A549 (cell line): ENCODE results near the gene LRCH1. TPM values are rescaled to one million over a fixed set of nuclear protein-coding genes. Genes with fewer than 3 reads are reported as not detected.

Experiments used
- ATAC-seq, 2 experiments: fragments of 200-7000 bp in 1 of 2; fragments of >200 bp in 1 of 2; cut with Nextera tagmentation in 1 of 2; cut with Tn5 transposase in 1 of 2; 3 replicates each; pipeline versions ENCODE4 v1.8.0 to v1.9.1; 2018 to 2020; ENCODE audit warnings: mild to moderate bottlenecking in 1 of 2, moderate library complexity in 1 of 2
- CTCF ChIA-PET: fragments of 300-600 bp; sonication (Branson Sonifier 250); formaldehyde crosslinking; extraction: SDS; loops from one replicate; lab custom pipeline; 2021; ENCODE audit warnings: antibody characterized with exemption, inconsistent platforms; lab: Yijun Ruan, JAX
- POLR2A ChIA-PET: fragments of 350-600 bp; formaldehyde crosslinking; extraction: SDS; loops from one replicate; lab custom pipeline; 2021; ENCODE audit warnings: antibody characterized with exemption, inconsistent platforms; lab: Yijun Ruan, JAX
- DNase-seq, 2 experiments: peaks; one replicate each; pipeline versions ENCODE4 v3.0.0 to v3.0.0-alpha.2; 2011 to 2016; ENCODE audit warnings: low read depth in 1 of 2, low spot score in 1 of 2
- FAIRE-seq: peaks from 2 replicates; lab custom pipeline; 2011; peaks lifted over from hg19 to GRCh38; lab: Jason Lieb, UNC
- H3K27ac ChIP-seq, 2 experiments: fragments of >200 bp; sonication (Bioruptor Twin); formaldehyde crosslinking; 3 replicates each; pipeline ENCODE4 v1.5.1; 2016 to 2017
- H3K4me1 ChIP-seq: fragments of >200 bp; sonication (Bioruptor Twin); formaldehyde crosslinking; 3 replicates; pipeline ENCODE4 v1.6.1; 2016
- H3K4me2 ChIP-seq: fragments of >200 bp; sonication (Bioruptor Twin); formaldehyde crosslinking; 3 replicates; pipeline ENCODE4 v1.6.1; 2016
- H3K4me3 ChIP-seq: fragments of >200 bp; sonication (Bioruptor Twin); formaldehyde crosslinking; 3 replicates; pipeline ENCODE4 v1.5.1; 2016
- H3K9me3 ChIP-seq: fragments of >200 bp; sonication (Bioruptor Twin); formaldehyde crosslinking; 3 replicates; pipeline ENCODE4 v1.6.1; 2016
- ATOH8 ChIP-seq: fragments of 250-450 bp; sonication (Bioruptor Pico); IDR thresholded peaks from 2 replicates; pipeline ENCODE4 v1.5.0; 2020; ENCODE audit warnings: low read depth, mild to moderate bottlenecking, moderate library complexity
- CBX2 ChIP-seq: fragments of 200-600 bp; sonication (generic); IDR thresholded peaks from 2 replicates; pipeline ENCODE4 v1.6.1; 2016; ENCODE audit warnings: low read depth, mild to moderate bottlenecking, borderline replicate concordance
- CBX8 ChIP-seq: fragments of 200-600 bp; sonication (generic); IDR thresholded peaks from 2 replicates; pipeline ENCODE4 v1.6.1; 2016
- CHD2 ChIP-seq: fragments of 150-350 bp; IDR thresholded peaks from 2 replicates; pipeline ENCODE4 v1.6.1; 2014; ENCODE audit warnings: low read length; ENCODE audit not compliant: partially characterized antibody
- CHD4 ChIP-seq: fragments of 200-600 bp; sonication (generic); IDR thresholded peaks from 2 replicates; pipeline ENCODE4 v1.6.1; 2016; ENCODE audit warnings: antibody characterized with exemption, mild to moderate bottlenecking, borderline replicate concordance
- EHMT2 ChIP-seq: fragments of 200-600 bp; sonication (generic); IDR thresholded peaks from 2 replicates; pipeline ENCODE4 v1.6.1; 2016; ENCODE audit warnings: antibody characterized with exemption, low read depth, mild to moderate bottlenecking, moderate library complexity
- FOXS1 ChIP-seq: fragments of 250-450 bp; sonication (Bioruptor Pico); IDR thresholded peaks from 2 replicates; pipeline ENCODE4 v1.5.0; 2020; ENCODE audit warnings: mild to moderate bottlenecking, moderate library complexity
- HDAC2 ChIP-seq: fragments of 200-600 bp; sonication (generic); IDR thresholded peaks from 2 replicates; pipeline ENCODE4 v1.6.1; 2016
- HEYL ChIP-seq: fragments of 250-450 bp; sonication (Bioruptor Pico); IDR thresholded peaks from 2 replicates; pipeline ENCODE4 v1.8.0; 2021; ENCODE audit warnings: mild to moderate bottlenecking, moderate library complexity
- HOXB13 ChIP-seq: fragments of 250-450 bp; sonication (Bioruptor Pico); IDR thresholded peaks from 2 replicates; pipeline ENCODE4 v1.5.0; 2020; ENCODE audit warnings: low read depth, mild to moderate bottlenecking, moderate library complexity
- MAZ ChIP-seq: fragments of 150-350 bp; IDR thresholded peaks from 2 replicates; pipeline ENCODE4 v1.6.1; 2014; ENCODE audit warnings: antibody characterized with exemption, low read depth, low read length, borderline replicate concordance
- MYC ChIP-seq: IDR thresholded peaks from 2 replicates; pipeline ENCODE4 v1.6.1; 2012; ENCODE audit warnings: mild to moderate bottlenecking, inconsistent platforms, low read length, improper control_type of control experiment, borderline replicate concordance
- NFE2L2 ChIP-seq: fragments of 150-350 bp; conservative IDR thresholded peaks from 2 replicates; pipeline ENCODE4 v1.6.1; 2014; ENCODE audit warnings: low read length
- NPAS2 ChIP-seq: fragments of 250-450 bp; sonication (Bioruptor Pico); IDR thresholded peaks from 2 replicates; pipeline ENCODE4 v1.8.0; 2022; ENCODE audit warnings: mild to moderate bottlenecking, moderate library complexity, borderline replicate concordance
- SMC3 ChIP-seq: fragments of >200 bp; sonication (Bioruptor Twin); formaldehyde crosslinking; IDR thresholded peaks from 3 replicates; pipeline ENCODE4 v1.6.1; 2018; ENCODE audit warnings: inconsistent platforms
- SREBF2 ChIP-seq: fragments of 450-650 bp; IDR thresholded peaks from 2 replicates; pipeline ENCODE4 v1.6.1; 2014; ENCODE audit warnings: mild to moderate bottlenecking, moderate library complexity
- TFCP2L1 ChIP-seq: fragments of 250-450 bp; sonication (Bioruptor Pico); IDR thresholded peaks from 2 replicates; pipeline ENCODE4 v1.5.0; 2021; ENCODE audit warnings: mild to moderate bottlenecking
- TP53 ChIP-seq: fragments of 250-450 bp; sonication (Bioruptor Pico); IDR thresholded peaks from 2 replicates; pipeline ENCODE4 v1.5.0; 2021; ENCODE audit warnings: mild to moderate bottlenecking, moderate library complexity
- USF2 ChIP-seq: fragments of 450-650 bp; IDR thresholded peaks from 2 replicates; pipeline ENCODE4 v1.6.1; 2014; ENCODE audit warnings: antibody characterized with exemption
- ZC3H11A ChIP-seq: fragments of 450-650 bp; IDR thresholded peaks from 2 replicates; pipeline ENCODE4 v1.6.1; 2014; ENCODE audit warnings: antibody characterized with exemption, mild to moderate bottlenecking
- ZFP36 ChIP-seq: fragments of 450-650 bp; IDR thresholded peaks from 2 replicates; pipeline ENCODE4 v1.6.1; 2014; ENCODE audit warnings: borderline replicate concordance; ENCODE audit not compliant: partially characterized antibody
- ZSCAN20 ChIP-seq: fragments of 250-450 bp; sonication (Bioruptor Pico); IDR thresholded peaks from 2 replicates; pipeline ENCODE4 v1.8.0; 2022; ENCODE audit warnings: mild to moderate bottlenecking, moderate library complexity
- WGBS: methylation state at CpG from one replicate; pipeline ENCODE4 v1.1.6; 2017; ENCODE audit errors: missing lambda C conversion rate; 5-methylcytosine and 5-hydroxymethylcytosine counted together
- polyA plus RNA-seq, 4 experiments: library from polyadenylated mRNA; depleted of rRNA in 3 of 4; stranded (reverse); fragments of >200 nt; fragmentation: RNase III in 1 of 4; extraction: RNeasy Plus Mini Kit Qiagen cat#74134 plus additional on column Dnase treatment in 1 of 4; gene quantifications; 2 replicates in 3 of 4; 3 replicates in 1 of 4; pipeline ENCODE4 v1.2.3, GENCODE V29; 2011 to 2017
- TF ChIP-seq, protein P1 (sequence below): fragments of >200 bp; sonication (Bioruptor Twin); formaldehyde crosslinking; IDR thresholded peaks from 3 replicates; pipeline ENCODE4 v1.6.1; 2016
- TF ChIP-seq, protein P2 (sequence below): fragments of >200 bp; sonication (Bioruptor Twin); formaldehyde crosslinking; IDR thresholded peaks from 2 replicates; pipeline ENCODE4 v1.6.1; 2016
- TF ChIP-seq, protein P3 (sequence below): fragments of 150-350 bp; IDR thresholded peaks from 2 replicates; pipeline ENCODE4 v1.6.1; 2014; ENCODE audit warnings: low read depth, mild to moderate bottlenecking, low read length
- TF ChIP-seq, protein P4 (sequence below): fragments of >200 bp; sonication (Bioruptor Twin); formaldehyde crosslinking; IDR thresholded peaks from 3 replicates; pipeline ENCODE4 v1.5.1; 2016

Gene LRCH1
- polyA plus RNA-seq, 2 of the 4 experiments (the other 2 are of a cell fraction): 8.5 to 16.4 TPM

DNA sequence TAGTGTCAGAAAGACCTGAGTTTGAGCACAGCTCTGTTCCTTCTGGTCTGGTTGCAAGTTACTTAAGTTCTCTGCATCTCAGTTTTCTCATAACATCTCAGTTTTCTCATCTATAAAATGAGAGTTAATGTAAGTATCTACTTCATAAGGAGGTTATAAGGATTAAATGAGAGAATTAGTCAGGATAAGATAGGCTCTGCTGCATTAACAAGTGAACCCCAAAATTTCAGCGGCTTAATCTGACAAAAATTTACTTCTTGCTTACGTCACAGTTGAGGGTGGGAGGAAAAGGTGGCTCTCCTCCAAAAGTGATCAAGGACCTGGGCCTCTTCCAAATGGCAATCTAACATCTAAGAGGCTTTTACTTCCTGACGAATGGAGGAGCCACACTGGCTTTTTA, 31.5 kb upstream of the LRCH1 start:
- Histone ChIP-seq H3K4me2 (no peak overlapping the region), H3K4me1 (0 out of 3 replicates have a peak, but pooled peaks cover 4% of the 10 kb centered on the region), H3K27ac (no peak overlapping the region), H3K4me3 (no peak overlapping the region), H3K9me3 (no peaks in the 10 kb centered on the region)
- 75% methylated on average over 3 of the region's 3 CpGs for WGBS
- FAIRE-seq: no peak
- ChIA-PET CTCF (interaction anchor here (1.5 kb wide), 1 partner anchor 31 kb away, joined by 5 read pairs; no protein-coding TSS in a partner anchor), POLR2A (no interaction called here)
- TF ChIP-seq MAZ: no peak
- no peak for TF ChIP-seq FOXS1 (CRISPR knock-in tag)
- TF ChIP-seq CBX2: no peak
- TF ChIP-seq, protein P1, sequence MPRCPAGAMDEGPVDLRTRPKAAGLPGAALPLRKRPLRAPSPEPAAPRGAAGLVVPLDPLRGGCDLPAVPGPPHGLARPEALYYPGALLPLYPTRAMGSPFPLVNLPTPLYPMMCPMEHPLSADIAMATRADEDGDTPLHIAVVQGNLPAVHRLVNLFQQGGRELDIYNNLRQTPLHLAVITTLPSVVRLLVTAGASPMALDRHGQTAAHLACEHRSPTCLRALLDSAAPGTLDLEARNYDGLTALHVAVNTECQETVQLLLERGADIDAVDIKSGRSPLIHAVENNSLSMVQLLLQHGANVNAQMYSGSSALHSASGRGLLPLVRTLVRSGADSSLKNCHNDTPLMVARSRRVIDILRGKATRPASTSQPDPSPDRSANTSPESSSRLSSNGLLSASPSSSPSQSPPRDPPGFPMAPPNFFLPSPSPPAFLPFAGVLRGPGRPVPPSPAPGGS: no peak
- no peak for TF ChIP-seq USF2
- TF ChIP-seq ZSCAN20 (CRISPR knock-in tag): no peak
- no peak for TF ChIP-seq ZFP36
- no peak for TF ChIP-seq HOXB13
- no peak for TF ChIP-seq TP53
- no peak for TF ChIP-seq CHD4
- no peak for TF ChIP-seq HDAC2
- no peak for TF ChIP-seq CBX8
- TF ChIP-seq, protein P2, sequence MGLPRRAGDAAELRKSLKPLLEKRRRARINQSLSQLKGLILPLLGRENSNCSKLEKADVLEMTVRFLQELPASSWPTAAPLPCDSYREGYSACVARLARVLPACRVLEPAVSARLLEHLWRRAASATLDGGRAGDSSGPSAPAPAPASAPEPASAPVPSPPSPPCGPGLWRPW: no peak
- no peak for TF ChIP-seq ZC3H11A
- no peak for TF ChIP-seq SMC3
- no peak for TF ChIP-seq SREBF2
- ATAC-seq: no peak
- DNase-seq: no peak

DNA sequence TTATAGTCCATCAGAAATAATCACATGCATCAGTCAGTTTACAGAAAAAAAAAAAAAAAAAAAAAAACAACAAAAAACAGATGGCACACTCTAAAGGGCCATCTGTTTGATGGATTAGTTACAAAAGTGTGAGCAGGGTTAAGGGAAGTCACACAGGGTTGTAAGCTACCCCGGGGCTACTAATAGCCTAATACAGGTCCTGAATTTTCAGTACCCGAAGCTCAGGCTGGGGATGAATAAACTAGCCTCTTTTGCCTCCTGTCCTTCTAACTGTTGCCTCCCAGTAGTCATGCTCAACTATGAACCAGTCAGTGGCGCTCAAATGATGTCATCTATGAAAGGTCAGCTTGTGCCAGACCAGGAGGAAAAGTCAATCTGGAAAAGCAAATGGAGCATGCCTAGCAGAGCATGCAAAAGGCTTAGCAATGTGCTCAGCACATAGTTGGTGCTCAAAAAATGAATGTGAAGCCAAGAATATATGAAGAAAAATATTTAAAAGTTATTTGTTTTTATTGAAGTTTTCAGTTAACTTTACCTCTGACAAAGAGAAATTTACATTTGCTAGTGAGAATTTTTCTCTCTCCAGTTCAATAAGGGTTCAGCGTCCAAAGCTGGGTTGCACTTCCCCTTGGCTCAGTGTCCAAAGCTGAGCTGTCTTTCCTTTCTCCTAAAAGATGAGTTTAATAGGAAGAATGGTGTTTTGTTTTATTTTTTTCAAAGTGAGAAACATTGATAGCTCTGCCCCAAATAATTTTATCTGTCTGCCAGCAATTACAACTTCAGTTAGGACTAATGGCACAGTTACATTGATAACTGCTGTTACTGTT, 30.8 kb upstream of the LRCH1 start:
- 54% methylated on average over 4 of the region's 4 CpGs for WGBS
- Histone ChIP-seq H3K9me3 (no peaks in the 10 kb centered on the region), H3K4me1 (peaks cover 10% of the 10 kb centered on the region; the same call in 2 of the 3 replicates), H3K4me2 (no peak overlapping the region), H3K27ac (no peak overlapping the region), H3K4me3 (no peak overlapping the region)
- ChIA-PET POLR2A (no interaction called here), CTCF (interaction anchor here (1.5 kb wide), 1 partner anchor 30 kb away, joined by 5 read pairs; no protein-coding TSS in a partner anchor)
- TF ChIP-seq HEYL (CRISPR knock-in tag) (no peak), NPAS2 (CRISPR knock-in tag) (no peak), ATOH8 (CRISPR knock-in tag) (no peak), CBX8 (no peak), TP53 (no peak), MYC (no peak), TFCP2L1 (CRISPR knock-in tag) (no peak), EHMT2 (no peak), CBX2 (no peak), NFE2L2 (no peak), CHD2 (no peak), FOXS1 (CRISPR knock-in tag) (no peak)
- TF ChIP-seq, protein P3, sequence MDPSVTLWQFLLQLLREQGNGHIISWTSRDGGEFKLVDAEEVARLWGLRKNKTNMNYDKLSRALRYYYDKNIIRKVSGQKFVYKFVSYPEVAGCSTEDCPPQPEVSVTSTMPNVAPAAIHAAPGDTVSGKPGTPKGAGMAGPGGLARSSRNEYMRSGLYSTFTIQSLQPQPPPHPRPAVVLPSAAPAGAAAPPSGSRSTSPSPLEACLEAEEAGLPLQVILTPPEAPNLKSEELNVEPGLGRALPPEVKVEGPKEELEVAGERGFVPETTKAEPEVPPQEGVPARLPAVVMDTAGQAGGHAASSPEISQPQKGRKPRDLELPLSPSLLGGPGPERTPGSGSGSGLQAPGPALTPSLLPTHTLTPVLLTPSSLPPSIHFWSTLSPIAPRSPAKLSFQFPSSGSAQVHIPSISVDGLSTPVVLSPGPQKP: no peak
- TF ChIP-seq, protein P4, sequence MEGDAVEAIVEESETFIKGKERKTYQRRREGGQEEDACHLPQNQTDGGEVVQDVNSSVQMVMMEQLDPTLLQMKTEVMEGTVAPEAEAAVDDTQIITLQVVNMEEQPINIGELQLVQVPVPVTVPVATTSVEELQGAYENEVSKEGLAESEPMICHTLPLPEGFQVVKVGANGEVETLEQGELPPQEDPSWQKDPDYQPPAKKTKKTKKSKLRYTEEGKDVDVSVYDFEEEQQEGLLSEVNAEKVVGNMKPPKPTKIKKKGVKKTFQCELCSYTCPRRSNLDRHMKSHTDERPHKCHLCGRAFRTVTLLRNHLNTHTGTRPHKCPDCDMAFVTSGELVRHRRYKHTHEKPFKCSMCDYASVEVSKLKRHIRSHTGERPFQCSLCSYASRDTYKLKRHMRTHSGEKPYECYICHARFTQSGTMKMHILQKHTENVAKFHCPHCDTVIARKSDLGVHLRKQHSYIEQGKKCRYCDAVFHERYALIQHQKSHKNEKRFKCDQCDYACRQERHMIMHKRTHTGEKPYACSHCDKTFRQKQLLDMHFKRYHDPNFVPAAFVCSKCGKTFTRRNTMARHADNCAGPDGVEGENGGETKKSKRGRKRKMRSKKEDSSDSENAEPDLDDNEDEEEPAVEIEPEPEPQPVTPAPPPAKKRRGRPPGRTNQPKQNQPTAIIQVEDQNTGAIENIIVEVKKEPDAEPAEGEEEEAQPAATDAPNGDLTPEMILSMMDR: no peak
- ATAC-seq (no peak), DNase-seq (no peak), FAIRE-seq (no peak)
